Measurements from ENCODE around the gene NT5DC1.

DNA sequence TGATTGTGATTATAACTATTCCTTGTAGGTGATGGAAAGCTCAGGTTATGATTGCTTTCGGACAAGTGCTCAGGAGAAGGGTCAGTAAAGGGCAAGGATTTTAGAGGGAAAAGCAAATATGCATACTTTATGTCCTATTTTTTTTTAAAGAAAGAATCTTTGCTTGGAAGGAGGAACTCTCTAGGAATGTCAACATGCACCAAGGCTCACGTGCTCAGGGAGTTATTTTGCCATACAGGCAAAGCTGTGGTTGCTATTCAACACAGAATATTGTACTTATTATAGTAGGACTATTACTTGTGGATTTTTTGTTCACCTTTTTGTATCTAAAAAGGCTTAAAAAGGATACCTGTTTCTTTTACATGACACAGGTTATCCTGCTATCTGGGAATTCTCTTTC lies 182.0 kb downstream of the NT5DC1 start:
- TF ChIP-seq, protein P1, sequence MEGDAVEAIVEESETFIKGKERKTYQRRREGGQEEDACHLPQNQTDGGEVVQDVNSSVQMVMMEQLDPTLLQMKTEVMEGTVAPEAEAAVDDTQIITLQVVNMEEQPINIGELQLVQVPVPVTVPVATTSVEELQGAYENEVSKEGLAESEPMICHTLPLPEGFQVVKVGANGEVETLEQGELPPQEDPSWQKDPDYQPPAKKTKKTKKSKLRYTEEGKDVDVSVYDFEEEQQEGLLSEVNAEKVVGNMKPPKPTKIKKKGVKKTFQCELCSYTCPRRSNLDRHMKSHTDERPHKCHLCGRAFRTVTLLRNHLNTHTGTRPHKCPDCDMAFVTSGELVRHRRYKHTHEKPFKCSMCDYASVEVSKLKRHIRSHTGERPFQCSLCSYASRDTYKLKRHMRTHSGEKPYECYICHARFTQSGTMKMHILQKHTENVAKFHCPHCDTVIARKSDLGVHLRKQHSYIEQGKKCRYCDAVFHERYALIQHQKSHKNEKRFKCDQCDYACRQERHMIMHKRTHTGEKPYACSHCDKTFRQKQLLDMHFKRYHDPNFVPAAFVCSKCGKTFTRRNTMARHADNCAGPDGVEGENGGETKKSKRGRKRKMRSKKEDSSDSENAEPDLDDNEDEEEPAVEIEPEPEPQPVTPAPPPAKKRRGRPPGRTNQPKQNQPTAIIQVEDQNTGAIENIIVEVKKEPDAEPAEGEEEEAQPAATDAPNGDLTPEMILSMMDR (conservative IDR thresholded peaks at IDR 0.05 in 1 of 2, IDR thresholded peaks at IDR 0.05 in 1 of 2; ENCODE audit: extremely low read depth in 1 of 2, insufficient read depth in 1 of 2, low read depth in 1 of 2, low read length in 2 of 2) = no peak
- no peak for TF ChIP-seq EZH2 (IDR thresholded peaks at IDR 0.05; ENCODE audit: borderline replicate concordance, low read length)

Measured in mammary epithelial cell (primary cell).